Sigmoid colon (tissue), 4 donors: Measurements from ENCODE around the gene ABAT.

Experiments
- CTCF ChIP-seq, 4 experiments: fragments of 450-650 bp in 3 of 4; fragments of 200-600 bp in 1 of 4; IDR thresholded peaks; one replicate each; pipeline ENCODE4 v1.5.1; 2016 to 2019; ENCODE audit warnings: antibody characterized with exemption in 4 of 4, mild to moderate bottlenecking in 3 of 4, moderate library complexity in 2 of 4
- EP300 ChIP-seq, 4 donors: sonication (generic); formaldehyde crosslinking; IDR thresholded peaks; one replicate each; pipeline ENCODE4 v1.6.1; 2017; ENCODE audit warnings: antibody characterized with exemption in 4 of 4

- no peak for TF ChIP-seq EP300 (IDR thresholded peaks at IDR 0.05)
- no peak for TF ChIP-seq CTCF (IDR thresholded peaks at IDR 0.05)
Measured at GRCh38 chr16:8717892-8718415, 43.5 kb downstream of the ABAT start.
